Activated T-helper 1 cell treated with anti-CD3 and anti-CD28 coated beads, Interleukin-12 subunit alpha, Interleukin-12 subunit beta, Interleukin-2, Interleukin-4 antibody, amounts not matched to agents 30 ng/mL and 10 ng/mL and 1 ng/mL, durations not matched to agents 14 hours and 24 hours and 36 hours (primary cell): Measurements from ENCODE around the gene PLA2G2E. TPM values are rescaled to one million over a fixed set of nuclear protein-coding genes. Genes with fewer than 3 reads are reported as not detected.
"Not testable (repeated sequence)": the region's sequence is repeated elsewhere in the genome, so short reads cannot be mapped to it uniquely, and the experiment has no call there.

Source experiments
- DNase-seq: peaks from one replicate; pipeline ENCODE4 v3.0.0; 2021; ENCODE audit warnings: low spot score
- H3K27ac Mint-ChIP-seq: one replicate; pipeline ENCODE4 v1.8.0; 2021; ENCODE audit warnings: mild to moderate bottlenecking, mixed read lengths
- H3K27me3 Mint-ChIP-seq: one replicate; pipeline ENCODE4 v1.8.0; 2022; ENCODE audit warnings: mild to moderate bottlenecking, moderate library complexity, mixed read lengths; ENCODE audit not compliant: insufficient read depth
- H3K36me3 Mint-ChIP-seq: one replicate; pipeline ENCODE4 v1.8.0; 2021; ENCODE audit warnings: low read depth, mixed read lengths
- H3K4me1 Mint-ChIP-seq: one replicate; pipeline ENCODE4 v1.8.0; 2021; ENCODE audit warnings: low read depth, mixed read lengths
- H3K4me3 Mint-ChIP-seq: one replicate; pipeline ENCODE4 v1.8.0; 2021; ENCODE audit warnings: mild to moderate bottlenecking, moderate library complexity, mixed read lengths
- H3K9me3 Mint-ChIP-seq: one replicate; pipeline ENCODE4 v1.8.0; 2021; ENCODE audit warnings: mixed read lengths
- intact Hi-C: fragments of 100-400 bp; cut with micrococcal nuclease; formaldehyde crosslinking; loops from one replicate; pipeline ENCODE4 v1.15.1; 2024
- total RNA-seq: library from RNA; stranded (reverse); gene quantifications from 2 replicates; pipeline ENCODE4 v1.2.3, GENCODE V29; 2022

The PLA2G2E gene
- total RNA-seq, 1 donor from 2014 or later = not detected

GRCh38 chr1:19892129-19892528 lies 31.3 kb downstream of the PLA2G2E start:
- Mint-ChIP-seq H3K27ac (no peak overlapping the region), H3K27me3 (no peaks in the 10 kb centered on the region), H3K4me3 (no peak overlapping the region), H3K9me3 (no peaks in the 10 kb centered on the region), H3K4me1 (peaks cover 20% of the 10 kb centered on the region), H3K36me3 (peaks cover 27% of the 10 kb centered on the region)
- DNase-seq = no peak
- intact Hi-C loops = no loop called here

GRCh38 chr1:19889656-19890055 lies 33.8 kb downstream of the PLA2G2E start:
- peaks cover 27% of the 10 kb centered on the region for H3K4me1 Mint-ChIP-seq
- H3K36me3 Mint-ChIP-seq = peaks cover 24% of the 10 kb centered on the region
- intact Hi-C loops = loop anchor here (10.0 kb wide), 3 partner anchors 125 to 775 kb away; partner anchors contain the start of genes DDOST, EMC1 and MRTO4
- no peak overlapping the region for H3K4me3 Mint-ChIP-seq
- no peaks in the 10 kb centered on the region for H3K27me3 Mint-ChIP-seq
- H3K9me3 Mint-ChIP-seq = no peaks in the 10 kb centered on the region
- no peak overlapping the region for H3K27ac Mint-ChIP-seq
- DNase-seq = no peak

DNA sequence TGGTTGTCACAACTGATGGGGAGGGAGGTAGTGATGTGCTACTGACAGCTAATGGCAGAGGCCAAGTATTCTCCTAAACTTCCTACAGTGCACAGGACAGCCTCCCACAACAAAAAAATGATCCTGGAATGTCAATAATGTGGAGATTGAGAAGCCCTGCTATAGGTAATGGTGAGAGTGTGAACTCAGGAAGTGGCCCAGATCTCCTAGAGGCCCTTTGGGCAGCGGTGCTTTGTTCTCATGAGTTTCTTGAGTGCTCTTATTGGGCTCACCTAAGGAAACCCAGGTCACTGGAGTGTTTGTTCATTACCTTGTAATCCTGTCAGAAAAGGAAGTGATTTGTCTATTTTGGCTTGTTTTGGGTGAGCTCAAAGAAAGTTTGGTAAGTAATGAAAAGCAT lies 35.3 kb downstream of the PLA2G2E start:
- DNase-seq = no peak
- H3K4me1 Mint-ChIP-seq = peaks cover 42% of the 10 kb centered on the region
- no peak overlapping the region for H3K27ac Mint-ChIP-seq
- no peak overlapping the region for H3K4me3 Mint-ChIP-seq
- H3K27me3 Mint-ChIP-seq = no peaks in the 10 kb centered on the region
- no peaks in the 10 kb centered on the region for H3K9me3 Mint-ChIP-seq
- intact Hi-C loops = loop anchor here (10.0 kb wide), 3 partner anchors 123 to 777 kb away; partner anchors contain the start of genes DDOST, EMC1 and MRTO4
- H3K36me3 Mint-ChIP-seq = peaks cover 24% of the 10 kb centered on the region

GRCh38 chr1:19885821-19886220 lies 37.6 kb downstream of the PLA2G2E start:
- DNase-seq = no peak
- Mint-ChIP-seq H3K27me3 (no peaks in the 10 kb centered on the region), H3K27ac (no peak overlapping the region), H3K4me1 (peaks cover 51% of the 10 kb centered on the region), H3K4me3 (no peak overlapping the region), H3K36me3 (peaks cover 12% of the 10 kb centered on the region), H3K9me3 (no peaks in the 10 kb centered on the region)
- intact Hi-C loops = loop anchor here (10.0 kb wide), 3 partner anchors 121 to 779 kb away; partner anchors contain the start of genes DDOST, EMC1 and MRTO4

DNA sequence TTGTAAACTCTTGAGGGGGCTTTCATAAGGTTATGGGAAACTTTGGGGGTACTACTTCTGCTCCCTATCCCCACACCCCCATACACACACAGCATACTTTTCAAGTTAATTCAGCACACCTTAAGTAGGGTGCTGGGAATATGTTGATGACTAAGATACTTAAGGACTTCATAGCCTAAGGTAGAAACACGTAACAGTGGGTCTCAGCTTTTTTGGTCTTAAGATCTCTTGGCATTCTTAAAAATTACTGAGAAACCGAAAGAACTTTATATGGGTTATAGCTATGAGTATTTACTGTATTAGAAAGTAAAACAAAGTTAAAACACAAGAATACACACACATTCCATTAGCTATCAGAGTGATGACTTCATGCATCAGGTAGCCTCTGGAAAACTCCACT lies 39.1 kb downstream of the PLA2G2E start:
- H3K4me3 Mint-ChIP-seq = peak overlapping the region; percentile 90
- intact Hi-C loops = loop anchor here (5.0 to 10.0 kb wide), 4 partner anchors 120 to 780 kb away; partner anchors contain the start of genes DDOST, EMC1, HTR6 and MRTO4

DNA sequence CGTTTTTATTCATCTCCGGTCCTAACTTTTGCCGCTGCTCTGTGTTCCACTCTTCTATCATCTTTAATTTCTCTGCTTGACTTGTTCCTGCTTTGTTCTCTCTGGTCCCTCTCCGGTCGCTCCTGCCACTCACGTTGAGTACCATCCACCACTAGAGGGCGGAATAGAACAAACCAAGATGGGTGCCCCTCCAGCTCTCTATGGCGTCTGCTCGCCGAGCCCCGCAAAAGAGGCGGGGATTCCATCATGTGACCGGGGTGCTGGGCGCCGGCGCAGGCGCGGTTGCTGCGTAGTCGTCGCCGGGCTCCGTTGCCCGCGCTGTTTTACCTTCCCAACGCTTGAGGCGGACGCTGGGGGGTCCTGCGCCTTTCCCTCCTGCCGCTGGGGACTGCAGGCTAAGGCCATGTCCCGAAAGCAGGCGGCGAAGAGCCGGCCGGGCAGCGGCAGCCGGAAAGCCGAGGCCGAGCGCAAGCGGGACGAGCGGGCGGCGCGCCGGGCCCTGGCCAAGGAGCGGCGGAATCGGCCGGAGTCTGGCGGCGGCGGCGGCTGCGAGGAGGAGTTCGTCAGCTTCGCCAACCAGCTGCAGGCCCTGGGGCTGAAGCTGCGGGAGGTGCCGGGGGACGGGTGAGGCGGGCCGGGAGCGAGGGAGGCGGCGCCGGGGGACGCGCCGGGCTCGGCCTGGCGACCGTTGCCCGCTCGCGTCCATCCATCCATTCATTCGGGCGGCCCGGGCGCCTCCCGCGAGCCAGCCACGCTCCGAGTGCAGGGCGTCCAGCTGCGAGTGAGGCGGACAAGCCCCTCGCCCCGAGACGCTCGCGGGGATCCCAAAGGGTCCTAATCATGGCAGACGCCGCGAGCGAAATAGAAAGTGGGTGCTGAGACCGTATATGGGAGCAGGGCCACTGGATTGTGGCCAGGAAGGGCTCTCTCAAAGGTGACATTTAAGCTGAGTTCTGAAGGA lies 41.0 kb downstream of the PLA2G2E start, which contains the start of gene OTUD3:
Gene OTUD3, plus strand, starts transcription at position 285 of the 961 bp plus-strand sequence. Its CDS starts 119 bp downstream, at position 404.
- Mint-ChIP-seq H3K4me3 (peak within 1 kb of the TSS; percentile 90), H3K36me3 (peaks cover 7% of the 10 kb centered on the region), H3K27ac (peak within 1 kb of the TSS; percentile 52), H3K4me1 (peaks cover 31% of the 10 kb centered on the region), H3K27me3 (peaks cover 2% of the 10 kb centered on the region), H3K9me3 (no peaks in the 10 kb centered on the region)
- peak; percentile 95 for DNase-seq
- intact Hi-C loops = loop anchor here (1.0 to 10.0 kb wide), 10 partner anchors 82 to 782 kb away; partner anchors contain the start of genes DDOST, EMC1, HTR6 and MRTO4

More for the DNA sequence above, 39.1 kb downstream of the PLA2G2E start:
- H3K9me3 Mint-ChIP-seq = no peaks in the 10 kb centered on the region
- H3K27ac Mint-ChIP-seq = no peak overlapping the region
- no peaks in the 10 kb centered on the region for H3K27me3 Mint-ChIP-seq
- peaks cover 9% of the 10 kb centered on the region for H3K36me3 Mint-ChIP-seq
- DNase-seq = no peak
- peaks cover 46% of the 10 kb centered on the region for H3K4me1 Mint-ChIP-seq

DNA sequence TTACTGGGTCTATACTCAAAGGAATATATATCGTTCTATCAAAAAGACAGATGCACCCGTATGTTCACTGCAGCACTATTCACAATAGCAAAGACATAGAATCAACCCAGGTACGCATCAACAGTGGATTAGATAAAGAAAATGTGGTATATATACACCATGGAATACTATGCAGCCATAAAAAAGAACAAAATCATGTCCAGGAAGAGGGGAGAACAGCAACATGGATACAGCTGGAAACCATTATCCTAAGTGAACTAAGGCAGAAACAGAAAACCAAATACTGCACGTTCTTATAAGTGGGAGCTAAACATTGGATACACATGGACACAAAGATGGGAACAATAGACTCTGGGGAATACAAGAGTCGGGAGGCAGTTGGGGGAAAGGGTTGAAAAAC lies 42.6 kb downstream of the PLA2G2E start:
- Mint-ChIP-seq H3K27me3 (peaks cover 11% of the 10 kb centered on the region), H3K4me3 (peak overlapping the region; percentile 4), H3K4me1 (peaks cover 31% of the 10 kb centered on the region)
- H3K27ac Mint-ChIP-seq, H3K36me3 Mint-ChIP-seq, H3K9me3 Mint-ChIP-seq, DNase-seq: not testable (repeated sequence)
- intact Hi-C loops = loop anchor here (1.0 to 10.0 kb wide), 5 partner anchors 116 to 784 kb away; partner anchors contain the start of genes DDOST, EMC1, HTR6 and MRTO4

DNA sequence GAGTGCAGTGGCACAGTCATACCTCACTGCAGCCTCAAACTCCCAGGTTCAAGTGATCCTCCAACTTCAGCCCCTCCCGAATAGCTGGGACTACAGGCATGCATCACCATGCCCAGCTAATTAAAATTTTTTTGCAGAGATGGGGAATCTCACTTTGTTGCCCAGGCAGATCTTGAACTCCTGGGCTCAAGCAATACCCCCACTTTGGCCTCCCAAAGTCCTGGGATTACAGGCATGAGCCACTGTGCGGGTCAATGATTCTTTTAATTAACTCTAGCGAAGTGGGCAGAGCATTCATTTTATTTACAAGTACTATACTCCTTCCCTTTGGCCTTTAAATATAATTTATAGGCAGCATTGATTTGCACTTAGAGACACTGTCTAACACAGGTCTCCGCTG lies 43.8 kb downstream of the PLA2G2E start:
- peaks cover 11% of the 10 kb centered on the region for H3K27me3 Mint-ChIP-seq
- no peak overlapping the region for H3K4me3 Mint-ChIP-seq
- H3K27ac Mint-ChIP-seq = no peak overlapping the region
- no peak for DNase-seq
- H3K9me3 Mint-ChIP-seq = no peaks in the 10 kb centered on the region
- peaks cover 24% of the 10 kb centered on the region for H3K4me1 Mint-ChIP-seq
- H3K36me3 Mint-ChIP-seq = peaks cover 4% of the 10 kb centered on the region
- intact Hi-C loops = loop anchor here (1.0 to 10.0 kb wide), 5 partner anchors 115 to 785 kb away; partner anchors contain the start of genes DDOST, EMC1, HTR6 and MRTO4

- intact Hi-C loops = no loop called here
- Mint-ChIP-seq H3K4me3 (no peak overlapping the region), H3K4me1 (peaks cover 20% of the 10 kb centered on the region), H3K27me3 (peaks cover 13% of the 10 kb centered on the region), H3K27ac (no peak overlapping the region), H3K36me3 (peaks cover 4% of the 10 kb centered on the region), H3K9me3 (no peaks in the 10 kb centered on the region)
- no peak for DNase-seq
Measured at GRCh38 chr1:19879227-19879626, 44.2 kb downstream of the PLA2G2E start.

DNA sequence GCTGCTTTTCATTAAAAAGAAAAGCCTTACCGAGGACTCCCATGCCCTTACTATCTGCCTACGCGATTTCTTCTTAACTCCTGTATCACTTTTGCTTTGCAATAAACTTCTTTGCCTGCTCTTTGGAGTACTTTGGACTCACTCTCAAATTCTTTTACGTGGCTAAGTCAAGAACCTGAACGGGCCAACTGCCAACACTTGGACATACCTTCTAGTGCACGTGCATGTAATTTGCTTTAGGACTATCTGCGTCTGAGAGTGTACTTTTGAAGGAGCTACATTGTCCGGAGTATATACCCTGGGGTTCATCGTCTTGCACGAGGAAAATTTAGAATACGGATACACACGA lies 44.8 kb downstream of the PLA2G2E start:
- intact Hi-C loops = no loop called here
- DNase-seq = no peak
- H3K27ac Mint-ChIP-seq = no peak overlapping the region
- H3K4me1 Mint-ChIP-seq = peaks cover 14% of the 10 kb centered on the region
- peaks cover 13% of the 10 kb centered on the region for H3K27me3 Mint-ChIP-seq
- H3K9me3 Mint-ChIP-seq = no peaks in the 10 kb centered on the region
- peaks cover 3% of the 10 kb centered on the region for H3K36me3 Mint-ChIP-seq
- H3K4me3 Mint-ChIP-seq = no peak overlapping the region

DNA sequence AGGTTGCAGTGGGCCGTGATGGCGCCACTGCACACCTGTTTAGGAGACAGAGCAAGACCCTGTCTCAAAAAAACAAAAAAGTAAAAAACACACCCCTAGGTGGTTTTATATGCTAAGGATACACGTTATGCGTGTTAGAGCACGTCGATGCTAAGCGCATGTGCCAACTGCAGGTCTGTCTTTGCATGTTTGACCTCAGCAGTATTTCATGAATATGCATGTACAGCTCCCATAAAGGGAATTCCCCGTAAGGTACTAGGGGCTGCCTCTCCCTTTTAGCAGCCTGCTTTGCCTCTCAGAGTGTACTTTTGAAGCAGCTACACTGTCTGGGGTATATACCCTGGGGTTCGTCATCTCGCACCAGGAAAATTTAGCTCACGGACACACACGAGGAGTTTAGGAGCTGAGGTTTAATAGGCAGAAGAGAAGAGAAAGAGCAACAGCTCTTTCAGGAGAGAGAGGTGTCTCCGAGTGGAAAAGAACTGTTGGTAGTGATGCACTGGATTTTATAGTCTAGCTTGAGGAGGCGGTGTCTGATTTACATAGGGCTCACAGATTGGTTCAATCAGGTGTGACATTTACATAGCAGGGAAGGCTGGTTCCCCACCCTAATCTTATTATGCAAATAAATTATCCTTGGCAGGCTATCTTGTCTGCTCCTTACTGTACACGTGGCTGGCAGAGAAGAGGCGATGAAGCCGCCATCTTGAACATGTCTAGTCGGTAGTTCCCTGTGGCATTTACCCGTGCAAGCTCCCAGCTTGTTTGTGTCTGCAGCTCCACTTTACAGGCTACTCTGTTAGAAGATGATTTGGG lies 45.4 kb downstream of the PLA2G2E start:
- intact Hi-C loops = no loop called here
- Mint-ChIP-seq H3K4me3 (no peak overlapping the region), H3K9me3 (no peaks in the 10 kb centered on the region), H3K36me3 (peaks cover under 1% of the 10 kb centered on the region), H3K27ac (no peak overlapping the region), H3K4me1 (peaks cover 8% of the 10 kb centered on the region), H3K27me3 (peaks cover 13% of the 10 kb centered on the region)
- no peak for DNase-seq

DNA sequence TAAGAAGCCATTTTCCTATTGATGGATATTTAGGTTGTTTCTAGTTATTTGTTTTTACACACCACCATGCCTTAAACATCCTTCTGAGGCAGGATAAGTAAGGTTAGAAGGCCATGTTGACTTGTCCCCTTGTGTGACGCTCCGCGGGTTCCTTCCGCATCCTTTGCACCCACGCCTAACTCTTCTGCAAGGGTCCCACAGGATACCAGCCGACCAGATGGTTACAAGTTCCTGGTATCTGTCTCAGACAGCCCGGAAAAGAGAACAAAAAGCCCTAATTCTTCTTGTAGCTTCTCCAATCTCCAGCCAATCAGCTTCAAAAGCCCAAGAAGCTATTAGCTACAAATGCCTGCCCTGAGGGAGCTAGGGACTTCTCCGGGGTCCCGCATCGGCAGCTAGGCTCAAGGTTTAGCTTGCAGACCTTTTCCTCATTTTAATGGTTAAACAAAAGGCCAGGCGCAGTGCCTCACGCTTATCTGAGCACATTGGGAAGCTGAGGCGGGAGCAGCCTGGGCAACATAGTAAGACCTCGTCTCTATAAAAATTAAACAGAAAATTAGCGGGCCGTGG lies 46.2 kb downstream of the PLA2G2E start:
- H3K36me3 Mint-ChIP-seq = no peaks in the 10 kb centered on the region
- intact Hi-C loops = no loop called here
- DNase-seq = no peak

More for the DNA sequence above, 46.2 kb downstream of the PLA2G2E start:
- peaks cover 6% of the 10 kb centered on the region for H3K4me1 Mint-ChIP-seq
- H3K4me3 Mint-ChIP-seq = no peak overlapping the region
- peaks cover 13% of the 10 kb centered on the region for H3K27me3 Mint-ChIP-seq
- H3K27ac Mint-ChIP-seq = no peak overlapping the region
- no peaks in the 10 kb centered on the region for H3K9me3 Mint-ChIP-seq
